LNCAP (cell line): ENCODE results near the gene CCR2.

Source experiments
- TF ChIP-seq, protein P1 (sequence below): fragments of 450-650 bp; IDR thresholded peaks from 2 replicates; pipeline ENCODE4 v1.5.1; 2017; ENCODE audit warnings: mild to moderate bottlenecking

Gene CCR2

DNA sequence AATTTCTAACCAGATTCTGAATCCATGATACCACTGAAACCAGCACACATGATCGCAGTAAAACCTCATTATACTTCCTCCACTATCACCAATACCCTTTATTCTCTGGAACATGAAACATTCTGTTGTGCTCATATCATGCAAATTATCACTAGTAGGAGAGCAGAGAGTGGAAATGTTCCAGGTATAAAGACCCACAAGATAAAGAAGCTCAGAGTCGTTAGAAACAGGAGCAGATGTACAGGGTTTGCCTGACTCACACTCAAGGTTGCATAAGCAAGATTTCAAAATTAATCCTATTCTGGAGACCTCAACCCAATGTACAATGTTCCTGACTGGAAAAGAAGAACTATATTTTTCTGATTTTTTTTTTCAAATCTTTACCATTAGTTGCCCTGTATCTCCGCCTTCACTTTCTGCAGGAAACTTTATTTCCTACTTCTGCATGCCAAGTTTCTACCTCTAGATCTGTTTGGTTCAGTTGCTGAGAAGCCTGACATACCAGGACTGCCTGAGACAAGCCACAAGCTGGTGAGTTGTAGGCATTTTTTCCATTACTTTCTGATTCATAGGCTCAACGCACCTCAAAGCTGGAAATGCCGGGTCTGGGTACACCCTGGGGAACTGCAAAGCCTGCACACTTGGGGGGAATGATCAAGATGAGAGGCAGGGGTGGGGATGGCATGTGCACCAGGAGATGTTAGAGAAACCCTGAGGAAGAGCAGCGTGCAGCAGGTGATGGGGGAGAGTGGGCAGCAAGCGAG is at the start of gene CCR2:
CCR2 (plus strand) TSS at position 465 of the 764 bp plus-strand sequence. CDS start 3,417 bp downstream, outside the sequence.
- TF ChIP-seq, protein P1, sequence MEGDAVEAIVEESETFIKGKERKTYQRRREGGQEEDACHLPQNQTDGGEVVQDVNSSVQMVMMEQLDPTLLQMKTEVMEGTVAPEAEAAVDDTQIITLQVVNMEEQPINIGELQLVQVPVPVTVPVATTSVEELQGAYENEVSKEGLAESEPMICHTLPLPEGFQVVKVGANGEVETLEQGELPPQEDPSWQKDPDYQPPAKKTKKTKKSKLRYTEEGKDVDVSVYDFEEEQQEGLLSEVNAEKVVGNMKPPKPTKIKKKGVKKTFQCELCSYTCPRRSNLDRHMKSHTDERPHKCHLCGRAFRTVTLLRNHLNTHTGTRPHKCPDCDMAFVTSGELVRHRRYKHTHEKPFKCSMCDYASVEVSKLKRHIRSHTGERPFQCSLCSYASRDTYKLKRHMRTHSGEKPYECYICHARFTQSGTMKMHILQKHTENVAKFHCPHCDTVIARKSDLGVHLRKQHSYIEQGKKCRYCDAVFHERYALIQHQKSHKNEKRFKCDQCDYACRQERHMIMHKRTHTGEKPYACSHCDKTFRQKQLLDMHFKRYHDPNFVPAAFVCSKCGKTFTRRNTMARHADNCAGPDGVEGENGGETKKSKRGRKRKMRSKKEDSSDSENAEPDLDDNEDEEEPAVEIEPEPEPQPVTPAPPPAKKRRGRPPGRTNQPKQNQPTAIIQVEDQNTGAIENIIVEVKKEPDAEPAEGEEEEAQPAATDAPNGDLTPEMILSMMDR = no peak

DNA sequence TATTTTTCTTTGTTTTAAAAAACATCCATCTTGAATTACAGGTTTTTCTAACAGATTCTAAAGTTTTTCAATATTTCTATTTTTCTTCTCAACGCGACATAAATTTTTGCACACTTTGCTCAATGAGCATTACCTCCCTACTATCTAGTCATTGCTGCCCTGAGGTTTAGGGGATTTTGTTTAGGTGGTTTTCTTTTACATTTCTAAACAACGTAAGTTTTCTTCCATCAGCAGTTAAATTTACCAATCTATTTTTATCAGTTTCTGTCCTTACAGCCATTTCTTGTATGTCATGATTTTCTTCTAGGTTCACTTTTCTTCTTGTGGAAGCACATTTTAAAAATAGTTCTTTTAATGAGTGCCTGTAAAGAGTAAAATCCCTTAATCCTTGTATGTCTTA is 49.2 kb upstream of the CCR2 start:
- TF ChIP-seq, protein P1 = no peak

DNA sequence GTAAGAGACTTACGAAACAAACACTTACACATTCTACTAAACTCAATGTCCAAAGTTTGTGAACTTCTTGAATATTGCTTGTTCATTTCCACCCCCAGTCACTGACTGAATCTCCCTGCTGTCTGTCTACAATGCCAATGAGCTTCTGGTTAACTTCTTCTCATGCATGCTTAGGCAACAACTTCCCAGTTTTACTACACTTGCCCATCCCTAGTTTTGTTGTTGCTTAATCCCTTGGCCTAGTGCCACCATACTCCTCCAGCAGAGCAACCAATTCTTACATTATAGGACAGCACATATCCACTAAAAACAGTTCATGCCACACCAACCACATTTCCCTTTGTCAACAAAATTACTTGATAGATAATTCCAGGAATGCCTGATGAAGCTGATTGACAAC is 40.9 kb upstream of the CCR2 start:
- TF ChIP-seq, protein P1 = no peak

DNA sequence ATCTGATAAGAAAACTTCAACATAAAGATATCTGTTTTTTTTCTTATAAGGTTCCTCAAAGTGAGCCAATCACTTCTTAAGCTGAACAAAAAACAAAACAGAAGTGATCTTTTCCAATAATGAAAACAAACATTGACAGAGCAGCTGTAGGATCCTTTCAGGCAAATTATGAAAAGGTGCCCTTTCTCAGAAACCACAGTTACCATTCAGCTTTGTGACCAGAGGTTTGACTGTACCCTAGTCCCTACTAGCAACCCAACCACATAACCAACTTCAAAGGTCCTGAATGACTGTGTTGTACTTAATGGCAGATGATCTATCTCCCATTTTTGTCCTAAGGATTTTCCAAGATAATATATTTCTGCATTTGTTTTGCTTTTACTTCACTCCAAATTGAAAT is 39.4 kb upstream of the CCR2 start:
- TF ChIP-seq, protein P1 = no peak

DNA sequence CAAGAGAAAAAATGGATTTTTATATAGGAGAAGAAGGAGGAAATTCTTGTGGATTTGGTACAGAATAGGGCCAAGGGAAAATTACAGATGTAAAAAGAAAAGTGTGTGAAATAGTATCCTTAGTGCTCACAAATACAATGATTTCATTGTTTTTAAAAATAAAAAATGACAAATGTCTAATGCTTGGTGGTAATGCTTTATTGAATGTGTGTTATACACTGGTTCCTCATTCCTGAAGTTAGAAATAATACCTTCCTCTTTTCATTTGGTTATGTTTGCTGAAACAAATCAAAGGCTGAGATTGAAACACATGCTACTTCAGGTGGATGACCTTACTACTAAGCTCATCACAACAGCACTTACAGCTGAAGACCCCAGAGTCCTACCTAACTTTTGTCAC is 37.7 kb upstream of the CCR2 start:
- TF ChIP-seq, protein P1 = no peak

DNA sequence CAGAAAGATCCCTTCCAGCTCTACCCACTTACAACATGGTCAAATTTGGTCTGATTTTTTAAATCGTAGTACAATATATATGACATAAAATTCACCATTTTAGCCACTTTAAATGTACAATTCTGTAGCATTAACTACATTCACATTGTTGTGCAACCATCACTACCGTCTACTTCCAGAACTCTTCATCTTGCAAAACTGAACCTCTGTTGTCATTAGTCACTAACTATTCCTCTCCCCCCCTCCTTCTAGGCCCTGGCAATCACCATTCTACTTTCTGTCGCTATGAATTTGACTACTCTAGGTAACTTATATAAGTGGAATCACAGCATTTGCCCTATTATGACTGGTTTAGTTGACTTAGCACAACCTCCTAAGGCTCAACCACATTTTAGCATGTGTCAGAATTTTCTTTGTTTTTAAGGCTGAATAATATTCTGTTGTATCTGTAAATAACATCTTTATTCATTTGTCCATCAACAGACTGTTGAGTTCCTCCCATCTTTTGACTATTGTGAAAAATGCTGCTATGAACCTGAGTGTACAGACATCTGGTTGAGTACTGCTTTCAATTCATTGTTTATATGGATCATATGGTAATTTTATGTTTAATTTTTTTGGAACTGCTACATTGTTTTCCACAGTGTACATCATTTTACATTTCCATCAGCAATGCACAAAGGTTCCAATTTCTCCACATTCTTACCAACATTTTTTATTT is 35.5 kb upstream of the CCR2 start:
- TF ChIP-seq, protein P1 = no peak

DNA sequence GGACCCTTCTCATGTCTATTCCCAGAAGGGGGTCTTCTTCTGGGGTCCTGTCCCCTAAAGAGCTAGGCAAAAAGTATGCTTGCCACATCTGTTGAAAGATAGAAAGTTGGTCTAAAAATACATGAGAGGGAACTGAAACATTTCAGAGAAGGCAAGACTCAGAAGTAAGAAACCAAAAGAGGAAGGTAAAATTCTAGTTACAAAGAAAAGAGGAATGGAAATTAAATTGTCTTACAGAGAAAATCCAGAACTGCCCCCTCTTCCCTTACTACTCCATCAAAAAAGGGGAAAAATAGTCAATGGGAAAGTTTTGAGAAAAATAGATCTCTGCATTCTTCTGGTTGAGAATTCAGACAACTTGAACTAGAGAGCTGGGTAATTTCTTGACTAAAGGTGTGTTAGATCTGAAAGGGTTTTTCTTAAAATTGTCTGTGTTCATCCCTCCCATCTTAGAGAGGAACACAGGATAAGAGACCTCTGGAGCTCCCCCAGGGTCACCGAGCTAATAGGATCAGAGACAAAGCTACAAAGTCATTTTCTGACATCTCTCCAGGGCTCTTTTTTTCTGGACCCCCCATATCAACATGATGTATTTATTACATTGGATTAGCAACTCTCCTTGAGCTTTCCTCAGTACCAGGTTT is 32.3 kb upstream of the CCR2 start:
- TF ChIP-seq, protein P1 = no peak
